HG03558 (cell line): ENCODE measurements around the gene FHIT.
A peak's percentile ranks its signal among the peaks of the same experiment; 100 is the strongest.

Source experiments
- ATAC-seq: cut with Tn5 transposase; IDR thresholded peaks from one replicate; pipeline ENCODE4 v1.9.1; 2021; ENCODE audit warnings: moderate number of reproducible peaks; ENCODE audit not compliant: unreplicated experiment; ENCODE audit errors: extremely low read depth

FHIT gene

GRCh38 chr3:61177450-61177849 is 73.8 kb downstream of the FHIT start:
- ATAC-seq: no peak

- ATAC-seq: no peak
Measured at GRCh38 chr3:61173676-61174075, 77.6 kb downstream of the FHIT start.

GRCh38 chr3:61172684-61173083 is 78.6 kb downstream of the FHIT start:
- ATAC-seq: no peak

GRCh38 chr3:61172203-61172602 is 79.0 kb downstream of the FHIT start:
- ATAC-seq: no peak

- ATAC-seq: no peak
Measured at GRCh38 chr3:61169621-61170251, 81.5 kb downstream of the FHIT start.

GRCh38 chr3:61168286-61168685 is 83.0 kb downstream of the FHIT start:
- ATAC-seq: no peak

GRCh38 chr3:61162965-61163364 is 88.3 kb downstream of the FHIT start:
- ATAC-seq: no peak

GRCh38 chr3:61158667-61159066 is 92.6 kb downstream of the FHIT start:
- ATAC-seq: no peak

GRCh38 chr3:61158216-61158615 is 93.0 kb downstream of the FHIT start:
- no peak for ATAC-seq

- ATAC-seq: peak; percentile 68
Measured at GRCh38 chr3:61157414-61157813, 93.8 kb downstream of the FHIT start.

- no peak for ATAC-seq
Measured at GRCh38 chr3:61155701-61156292, 95.5 kb downstream of the FHIT start.

GRCh38 chr3:61154457-61155198 is 96.6 kb downstream of the FHIT start:
- ATAC-seq: no peak

GRCh38 chr3:61152071-61152470 is 99.2 kb downstream of the FHIT start:
- ATAC-seq: no peak

- no peak for ATAC-seq
Measured at GRCh38 chr3:61149236-61149635, 102.0 kb downstream of the FHIT start.

GRCh38 chr3:61146010-61146890 is 105.0 kb downstream of the FHIT start:
- no peak for ATAC-seq

GRCh38 chr3:61141697-61142096 is 109.6 kb downstream of the FHIT start:
- ATAC-seq: no peak

GRCh38 chr3:61141227-61141626 is 110.0 kb downstream of the FHIT start:
- ATAC-seq: no peak

GRCh38 chr3:61139686-61140085 is 111.6 kb downstream of the FHIT start:
- ATAC-seq: no peak

GRCh38 chr3:61138401-61138800 is 112.9 kb downstream of the FHIT start:
- ATAC-seq: no peak

- ATAC-seq: no peak
Measured at GRCh38 chr3:61136191-61136590, 115.1 kb downstream of the FHIT start.

- ATAC-seq: no peak
Measured at GRCh38 chr3:61134532-61134931, 116.7 kb downstream of the FHIT start.
